Measurements from ENCODE around the gene ACTR3. TPM values are rescaled to one million over a fixed set of nuclear protein-coding genes. Genes with fewer than 3 reads are reported as not detected.

ACTR3 gene
- total and polyA plus RNA-seq, 11 donors = 15.3 to 238 (median 115) TPM

GRCh38 chr2:113922335-113922734 lies 32.4 kb downstream of the ACTR3 start:
- no peak overlapping the region for H3K27ac ChIP-seq
- H3K36me3 ChIP-seq = peaks cover 0 to 82% (median 62%) of the 10 kb centered on the region in 9 donors
- DNase-seq (no peak), ATAC-seq (no peak)
- peaks cover 0 to 35% (median 0%) of the 10 kb centered on the region in 12 donors for H3K4me1 ChIP-seq
- no peaks in the 10 kb centered on the region for H3K27me3 ChIP-seq
- TF ChIP-seq CTCF (IDR thresholded peaks at IDR 0.05) (no peak), POLR2A (IDR thresholded peaks at IDR 0.05) (no peak)
- WGBS, 4 donors = 96 to 97% (median 96%) methylated on average over 6 of the region's 6 CpGs
- no peak overlapping the region for H3K4me3 ChIP-seq
- intact Hi-C loops (cut with DNase I) = no loop called here
- H3K9me3 ChIP-seq = no peaks in the 10 kb centered on the region

- no peak overlapping the region for H3K4me3 ChIP-seq
- peaks cover 0 to 35% (median 0%) of the 10 kb centered on the region in 12 donors for H3K4me1 ChIP-seq
- H3K27ac ChIP-seq = no peak overlapping the region
- peaks cover 0 to 82% (median 62%) of the 10 kb centered on the region in 9 donors for H3K36me3 ChIP-seq
- ATAC-seq (no peak), DNase-seq (no peak)
- no peaks in the 10 kb centered on the region for H3K27me3 ChIP-seq
- TF ChIP-seq CTCF (IDR thresholded peaks at IDR 0.05) (no peak), POLR2A (IDR thresholded peaks at IDR 0.05) (no peak)
- no peaks in the 10 kb centered on the region for H3K9me3 ChIP-seq
- WGBS, 4 donors = 58 to 92% (median 90%) methylated on average over 3 of the region's 3 CpGs
- intact Hi-C loops (cut with DNase I) = no loop called here
Observed at GRCh38 chr2:113922784-113923183, 32.9 kb downstream of the ACTR3 start.

- peaks cover 0 to 84% (median 63%) of the 10 kb centered on the region in 9 donors for H3K36me3 ChIP-seq
- WGBS, 4 donors = 76 to 92% (median 80%) methylated on average over 6 of the region's 6 CpGs
- TF ChIP-seq POLR2A (IDR thresholded peaks at IDR 0.05) = no peak
- no peak for TF ChIP-seq CTCF (IDR thresholded peaks at IDR 0.05)
- ATAC-seq (no peak), DNase-seq (no peak)
- H3K27ac ChIP-seq = no peak overlapping the region
- intact Hi-C loops (cut with DNase I) = no loop called here
- H3K9me3 ChIP-seq = no peaks in the 10 kb centered on the region
- H3K4me1 ChIP-seq = peaks cover 0 to 27% (median 0%) of the 10 kb centered on the region in 12 donors
- H3K27me3 ChIP-seq = no peaks in the 10 kb centered on the region
- H3K4me3 ChIP-seq = no peak overlapping the region
Observed at GRCh38 chr2:113925884-113926283, 36.0 kb downstream of the ACTR3 start.

GRCh38 chr2:113926314-113926713 lies 36.4 kb downstream of the ACTR3 start:
- intact Hi-C loops (cut with DNase I) = no loop called here
- DNase-seq (no peak), ATAC-seq (no peak)
- H3K27ac ChIP-seq = no peak overlapping the region
- WGBS, 4 donors = 99 to 100% (median 99%) methylated on average over 3 of the region's 3 CpGs
- H3K36me3 ChIP-seq = peaks cover 0 to 86% (median 65%) of the 10 kb centered on the region in 9 donors
- peaks cover 0 to 23% (median 0%) of the 10 kb centered on the region in 12 donors for H3K4me1 ChIP-seq
- H3K4me3 ChIP-seq = no peak overlapping the region
- no peak for TF ChIP-seq CTCF (IDR thresholded peaks at IDR 0.05)
- TF ChIP-seq POLR2A (IDR thresholded peaks at IDR 0.05) = no peak
- H3K9me3 ChIP-seq = no peaks in the 10 kb centered on the region
- H3K27me3 ChIP-seq = no peaks in the 10 kb centered on the region

Data from heart left ventricle (tissue), 16 donors.